Posterior vena cava (tissue), 2 donors: ENCODE results near the gene RAB7B. TPM values are rescaled to one million over a fixed set of nuclear protein-coding genes. Genes with fewer than 3 reads are reported as not detected.

Source experiments
- DNase-seq: peaks from one replicate; pipeline ENCODE4 v3.0.0-alpha.2; 2020; ENCODE audit warnings: low spot score
- intact Hi-C, 2 donors: fragments of 100-400 bp; cut with DNase I; formaldehyde crosslinking; loops; one replicate each; pipeline versions ENCODE4 v1.14.1 to v1.14.2; 2022 to 2023
- total RNA-seq, 2 donors: library from RNA; stranded (reverse); fragmentation: NEBNext Ultra II Directional; extraction: Animal tissue kit (Norgen Biotek cat#: 25700); gene quantifications; one replicate each; pipeline ENCODE4 v1.2.1, GENCODE V29; 2021
- donor health status: DM: yes; HTN: yes; CAD: no.
- donor health status: DM: yes; HTN: yes; CAD: no.

The RAB7B gene
- total RNA-seq, 2 donors from 2014 or later, result 3.2 to 9.2 TPM

- intact Hi-C loops, result no loop called here
- DNase-seq, result peak; percentile 38
Observed at GRCh38 chr1:205963352-205964155, 39.6 kb downstream of the RAB7B start.

GRCh38 chr1:205962821-205963221 is 40.4 kb downstream of the RAB7B start:
- DNase-seq, result peak; percentile 69
- intact Hi-C loops, result no loop called here

- DNase-seq, result no peak
- intact Hi-C loops, result no loop called here
Observed at GRCh38 chr1:205961991-205962820, 41.0 kb downstream of the RAB7B start.

GRCh38 chr1:205961405-205961804 is 41.8 kb downstream of the RAB7B start:
- no peak for DNase-seq
- intact Hi-C loops, result no loop called here

GRCh38 chr1:205959789-205960188 is 43.4 kb downstream of the RAB7B start:
- DNase-seq, result no peak
- intact Hi-C loops, result no loop called here

- DNase-seq, result no peak
- intact Hi-C loops, result no loop called here
Observed at GRCh38 chr1:205955499-205955898, 47.7 kb downstream of the RAB7B start.

- intact Hi-C loops, result no loop called here
- no peak for DNase-seq
Observed at GRCh38 chr1:205954819-205955404, 48.3 kb downstream of the RAB7B start.

- intact Hi-C loops, result no loop called here
- no peak for DNase-seq
Observed at GRCh38 chr1:205951746-205952145, 51.4 kb downstream of the RAB7B start.

- intact Hi-C loops, result no loop called here
- DNase-seq, result no peak
Observed at GRCh38 chr1:205950826-205951549, 52.2 kb downstream of the RAB7B start.

- intact Hi-C loops, result no loop called here
Observed at GRCh38 chr1:205950280-205950679, 52.9 kb downstream of the RAB7B start.

GRCh38 chr1:205949753-205950152 is 53.4 kb downstream of the RAB7B start:
- intact Hi-C loops, result no loop called here
- no peak for DNase-seq

More at GRCh38 chr1:205950280-205950679, 52.9 kb downstream of the RAB7B start:
- DNase-seq, result no peak

GRCh38 chr1:205948886-205949285 is 54.3 kb downstream of the RAB7B start:
- intact Hi-C loops, result no loop called here
- no peak for DNase-seq

GRCh38 chr1:205948039-205948438 is 55.2 kb downstream of the RAB7B start:
- DNase-seq, result no peak
- intact Hi-C loops, result no loop called here

- intact Hi-C loops, result no loop called here
- no peak for DNase-seq
Observed at GRCh38 chr1:205947024-205947423, 56.2 kb downstream of the RAB7B start.

GRCh38 chr1:205945069-205945468 is 58.1 kb downstream of the RAB7B start:
- intact Hi-C loops, result no loop called here

GRCh38 chr1:205944525-205944924 is 58.7 kb downstream of the RAB7B start:
- intact Hi-C loops, result no loop called here
- DNase-seq, result no peak

More at GRCh38 chr1:205945069-205945468, 58.1 kb downstream of the RAB7B start:
- no peak for DNase-seq

- intact Hi-C loops, result no loop called here
- DNase-seq, result no peak
Observed at GRCh38 chr1:205943245-205943644, 60.0 kb downstream of the RAB7B start, which contains the start of gene SLC26A9. TSS of gene SLC26A9 (minus strand) at chr1:205943456. CDS start at chr1:205935820, 7,636 bp downstream.

- intact Hi-C loops, result no loop called here
Observed at GRCh38 chr1:205942631-205943159, 60.5 kb downstream of the RAB7B start.

GRCh38 chr1:205940710-205941109 is 62.5 kb downstream of the RAB7B start:
- intact Hi-C loops, result no loop called here
- no peak for DNase-seq

More at GRCh38 chr1:205942631-205943159, 60.5 kb downstream of the RAB7B start:
- DNase-seq, result no peak
